GM12878 (cell line): ENCODE data around the gene ABCA10. TPM values are rescaled to one million over a fixed set of nuclear protein-coding genes. Genes with fewer than 3 reads are reported as not detected.
A peak's percentile ranks its signal among the peaks of the same experiment; 100 is the strongest.

ENCODE experiments used
- ATAC-seq: fragments of 200-7000 bp; cut with Tn5 transposase; 3 replicates; pipeline ENCODE4 v1.9.1; 2020; ENCODE audit warnings: mild to moderate bottlenecking, moderate library complexity
- BruUV-seq: library from RNA; stranded (reverse); fragments of 400-500 nt; replicated peaks from 2 replicates; lab custom pipeline; 2021; lab: Mats Ljungman, UMichigan
- CTCF ChIA-PET: fragments of 300-600 bp; sonication (Branson Sonifier 250); formaldehyde crosslinking; extraction: SDS; loops from one replicate; lab custom pipeline; 2021; ENCODE audit warnings: inconsistent platforms; lab: Yijun Ruan, JAX
- POLR2A ChIA-PET: fragments of 350-600 bp; formaldehyde crosslinking; extraction: SDS; loops from one replicate; lab custom pipeline; 2021; ENCODE audit warnings: inconsistent platforms; lab: Charles Lee
- RAD21 ChIA-PET: fragments of 300-600 bp; sonication (Branson Sonifier 250); formaldehyde crosslinking; loops from one replicate; lab custom pipeline; 2023; ENCODE audit warnings: antibody characterized with exemption; ENCODE audit not compliant: unreplicated experiment; lab: Charles Lee
- SMC1A ChIA-PET: fragments of 300-600 bp; sonication (Branson Sonifier 250); formaldehyde crosslinking; loops from one replicate; lab custom pipeline; 2023; ENCODE audit not compliant: unreplicated experiment, uncharacterized antibody; lab: Charles Lee
- DNase-seq: peaks from one replicate; pipeline ENCODE4 v3.0.0-alpha.2; 2011; ENCODE audit warnings: low read depth, low spot score
- FAIRE-seq: peaks from 3 replicates; lab custom pipeline; 2011; peaks lifted over from hg19 to GRCh38; lab: Jason Lieb, UNC
- H2AFZ ChIP-seq: 2 replicates; pipeline ENCODE4 v1.6.0; 2011; ENCODE audit warnings: low read depth, low read length, control low read depth; ENCODE audit not compliant: control insufficient read depth
- H3K27ac ChIP-seq: 2 replicates; pipeline ENCODE4 v1.5.1; 2011; ENCODE audit warnings: control low read depth; ENCODE audit not compliant: control insufficient read depth, insufficient read depth
- H3K27me3 ChIP-seq, 2 experiments: replicated peaks in 1 of 2; 2 replicates each; pipeline versions ENCODE4 v1.6.0 to v1.6.1; 2011; ENCODE audit warnings: low read length in 1 of 2; ENCODE audit not compliant: control insufficient read depth in 2 of 2, insufficient read depth in 2 of 2
- H3K36me3 ChIP-seq, 2 experiments: 2 replicates each; pipeline ENCODE4 v1.5.1; 2011; ENCODE audit warnings: low read length in 1 of 2; ENCODE audit not compliant: control insufficient read depth in 2 of 2, insufficient read depth in 2 of 2
- H3K4me1 ChIP-seq: 2 replicates; pipeline ENCODE4 v1.6.1; 2011; ENCODE audit warnings: mild to moderate bottlenecking, low read length, moderate library complexity, mixed read lengths; ENCODE audit not compliant: control insufficient read depth, insufficient read depth
- H3K4me2 ChIP-seq: 2 replicates; pipeline ENCODE4 v1.6.0; 2011; ENCODE audit warnings: control low read depth; ENCODE audit not compliant: control insufficient read depth, insufficient read depth
- H3K4me3 ChIP-seq: fragments of 200-600 bp; sonication (generic); 2 replicates; pipeline ENCODE4 v1.5.1; 2016
- H3K79me2 ChIP-seq: 2 replicates; pipeline ENCODE4 v1.6.0; 2011; ENCODE audit warnings: low read length; ENCODE audit not compliant: control insufficient read depth, insufficient read depth
- H3K9ac ChIP-seq: 2 replicates; pipeline ENCODE4 v1.8.0; 2011; ENCODE audit warnings: low read length, control low read depth, mixed read lengths; ENCODE audit not compliant: control insufficient read depth, insufficient read depth
- H3K9me3 ChIP-seq: replicated peaks from 3 replicates; pipeline ENCODE4 v1.5.1; 2011; ENCODE audit warnings: mild to moderate bottlenecking, low read length; ENCODE audit not compliant: control insufficient read depth, insufficient read depth
- H4K20me1 ChIP-seq: 2 replicates; pipeline ENCODE4 v1.6.0; 2011; ENCODE audit not compliant: control insufficient read depth, insufficient read depth
- ATF7 ChIP-seq: fragments of 450-650 bp; IDR thresholded peaks from 2 replicates; pipeline ENCODE4 v1.6.1; 2016; ENCODE audit warnings: low read depth, mild to moderate bottlenecking
- CEBPB ChIP-seq, 2 experiments: fragments of 150-350 bp in 1 of 2; IDR thresholded peaks; 2 replicates each; pipeline ENCODE4 v1.6.1; 2012 to 2014; ENCODE audit warnings: low read depth in 2 of 2, low read length in 2 of 2, borderline replicate concordance in 1 of 2, inconsistent platforms in 1 of 2
- GABPA ChIP-seq: IDR thresholded peaks from 2 replicates; pipeline ENCODE4 v1.6.1; 2014; ENCODE audit warnings: antibody characterized with exemption, low read depth, mild to moderate bottlenecking, inconsistent platforms
- POU2F2 ChIP-seq: IDR thresholded peaks from 3 replicates; pipeline ENCODE4 v1.6.1; 2011; ENCODE audit warnings: low read depth, mild to moderate bottlenecking, low read length, borderline replicate concordance
- in situ Hi-C: fragments of 300-500 bp; cut with MboI; formaldehyde crosslinking; loops from 9 replicates; pipeline ENCODE4 v1.14.3; 2018; ENCODE audit warnings: mixed read lengths
- intact Hi-C: fragments of 100-400 bp; cut with micrococcal nuclease; formaldehyde crosslinking; loops from one replicate; pipeline ENCODE4 v1.14.2; 2022; ENCODE audit not compliant: unreplicated experiment
- polyA plus RNA-seq, 11 experiments: library from polyadenylated mRNA; depleted of rRNA in 4 of 11; unstranded in 6 of 11; stranded (reverse) in 5 of 11; fragments of >200 nt; fragmentation: Nextera tagmentation in 4 of 11; fragmentation: Illumina TruSeq in 1 of 11; extraction: Ambion mirVana in 4 of 11; extraction: Trizol in 1 of 11; gene quantifications; 1 replicate in 1 of 11; 2 replicates in 10 of 11; pipeline versions ENCODE4 v1.2.1 to v1.2.3, GENCODE V29; 2011 to 2016; ENCODE audit warnings: inconsistent platforms in 2 of 11, missing spikeins in 2 of 11, low read depth in 1 of 11
- total RNA-seq, 4 experiments: library from RNA; depleted of rRNA in 3 of 4; stranded (reverse); fragments of >200 nt in 3 of 4; fragmentation: Illumina TruSeq in 1 of 4; extraction: Trizol in 1 of 4; gene quantifications; 2 replicates each; pipeline versions ENCODE4 v1.2.1 to v1.2.3, GENCODE V29; 2013 to 2021
- TF ChIP-seq, protein P1 (sequence below): fragments of 150-350 bp; IDR thresholded peaks from 2 replicates; pipeline ENCODE4 v1.6.1; 2016; ENCODE audit warnings: low read depth, low read length

ABCA10 gene
- total and polyA plus RNA-seq, 10 of the 15 experiments (the other 5 are each of a cell fraction or from before 2014, with no cell fraction given): 0.33 to 3.0 (median 0.83) TPM

DNA sequence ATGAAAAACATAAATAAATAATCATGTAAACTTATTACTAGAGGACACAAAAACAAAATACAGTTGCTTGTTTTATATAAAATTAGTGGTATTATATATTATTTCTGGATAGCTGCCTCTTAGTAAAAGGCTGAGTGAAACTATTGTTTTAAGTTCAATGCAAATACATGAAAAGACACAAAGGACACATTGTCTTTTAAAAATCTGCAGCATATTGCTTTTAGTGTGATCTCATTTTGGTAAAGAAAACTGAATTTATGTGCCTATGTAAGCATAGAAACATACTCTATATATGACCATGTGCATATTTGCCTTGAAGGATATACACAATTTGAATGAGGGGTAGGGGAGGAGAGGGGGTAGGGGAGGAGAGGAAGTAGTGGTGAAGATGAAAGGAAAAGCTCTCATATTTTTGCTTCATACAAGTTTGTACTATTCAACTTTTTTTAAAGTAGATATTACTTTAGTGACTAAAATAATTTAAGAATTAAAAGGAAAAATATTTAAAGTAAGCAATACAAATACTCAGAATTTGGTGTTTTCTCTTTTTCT lies 5.8 kb downstream of the ABCA10 start:
- peak; percentile 27; the same call in 1 of the 3 replicates for ATAC-seq
- Histone ChIP-seq H3K9ac (no peak overlapping the region), H2AFZ (no peak overlapping the region), H3K79me2 (no peaks in the 10 kb centered on the region), H3K9me3 (no peaks in the 10 kb centered on the region), H3K4me1 (peaks cover 4% of the 10 kb centered on the region), H3K4me2 (no peak overlapping the region), H3K36me3 (no peaks in the 10 kb centered on the region)
- ChIA-PET RAD21 (interaction anchor here (1.3 to 1.4 kb wide), 2 partner anchors 10 to 12 kb away, joined by 3 to 5 read pairs; no protein-coding TSS in a partner anchor), POLR2A (interaction anchor here (1.0 kb wide), 1 partner anchor 38 kb away, joined by 3 read pairs; no protein-coding TSS in a partner anchor), SMC1A (interaction anchor here (0.6 to 3.1 kb wide), 6 partner anchors 12 to 451 kb away, joined by 3 to 13 read pairs (median 4); no protein-coding TSS in a partner anchor)
- no peak for FAIRE-seq
- in situ Hi-C loops: no loop called here
- intact Hi-C loops: loop anchor here (5.0 kb wide), 1 partner anchor 105 kb away; no protein-coding TSS in a partner anchor
- BruUV-seq: no TSS peak
- no peak for TF ChIP-seq CEBPB (IDR thresholded peaks at IDR 0.05; ENCODE audit: borderline replicate concordance in 1 of 2, low read depth in 2 of 2, low read length in 2 of 2)
- TF ChIP-seq, protein P1, sequence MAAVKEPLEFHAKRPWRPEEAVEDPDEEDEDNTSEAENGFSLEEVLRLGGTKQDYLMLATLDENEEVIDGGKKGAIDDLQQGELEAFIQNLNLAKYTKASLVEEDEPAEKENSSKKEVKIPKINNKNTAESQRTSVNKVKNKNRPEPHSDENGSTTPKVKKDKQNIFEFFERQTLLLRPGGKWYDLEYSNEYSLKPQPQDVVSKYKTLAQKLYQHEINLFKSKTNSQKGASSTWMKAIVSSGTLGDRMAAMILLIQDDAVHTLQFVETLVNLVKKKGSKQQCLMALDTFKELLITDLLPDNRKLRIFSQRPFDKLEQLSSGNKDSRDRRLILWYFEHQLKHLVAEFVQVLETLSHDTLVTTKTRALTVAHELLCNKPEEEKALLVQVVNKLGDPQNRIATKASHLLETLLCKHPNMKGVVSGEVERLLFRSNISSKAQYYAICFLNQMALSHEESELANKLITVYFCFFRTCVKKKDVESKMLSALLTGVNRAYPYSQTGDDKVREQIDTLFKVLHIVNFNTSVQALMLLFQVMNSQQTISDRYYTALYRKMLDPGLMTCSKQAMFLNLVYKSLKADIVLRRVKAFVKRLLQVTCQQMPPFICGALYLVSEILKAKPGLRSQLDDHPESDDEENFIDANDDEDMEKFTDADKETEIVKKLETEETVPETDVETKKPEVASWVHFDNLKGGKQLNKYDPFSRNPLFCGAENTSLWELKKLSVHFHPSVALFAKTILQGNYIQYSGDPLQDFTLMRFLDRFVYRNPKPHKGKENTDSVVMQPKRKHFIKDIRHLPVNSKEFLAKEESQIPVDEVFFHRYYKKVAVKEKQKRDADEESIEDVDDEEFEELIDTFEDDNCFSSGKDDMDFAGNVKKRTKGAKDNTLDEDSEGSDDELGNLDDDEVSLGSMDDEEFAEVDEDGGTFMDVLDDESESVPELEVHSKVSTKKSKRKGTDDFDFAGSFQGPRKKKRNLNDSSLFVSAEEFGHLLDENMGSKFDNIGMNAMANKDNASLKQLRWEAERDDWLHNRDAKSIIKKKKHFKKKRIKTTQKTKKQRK: no peak
- TF ChIP-seq POU2F2: no peak
- TF ChIP-seq ATF7: no peak
- TF ChIP-seq GABPA: no peak
- TF ChIP-seq, all 136 proteins: peak for 0
- Histone ChIP-seq H3K27ac (no peak overlapping the region), H3K27me3 (no peaks in the 10 kb centered on the region), H4K20me1 (no peaks in the 10 kb centered on the region), H3K4me3 (no peak overlapping the region)
- no peak for DNase-seq
- CTCF ChIA-PET: interaction anchor here (1.0 to 2.0 kb wide), 4 partner anchors 11 to 450 kb away, joined by 4 to 9 read pairs (median 7); no protein-coding TSS in a partner anchor
